Measurements from ENCODE around the gene MYL10. TPM values are rescaled to one million over a fixed set of nuclear protein-coding genes. Genes with fewer than 3 reads are reported as not detected.

The MYL10 gene
- total RNA-seq, 1 experiment from 2014 or later = not detected

DNA sequence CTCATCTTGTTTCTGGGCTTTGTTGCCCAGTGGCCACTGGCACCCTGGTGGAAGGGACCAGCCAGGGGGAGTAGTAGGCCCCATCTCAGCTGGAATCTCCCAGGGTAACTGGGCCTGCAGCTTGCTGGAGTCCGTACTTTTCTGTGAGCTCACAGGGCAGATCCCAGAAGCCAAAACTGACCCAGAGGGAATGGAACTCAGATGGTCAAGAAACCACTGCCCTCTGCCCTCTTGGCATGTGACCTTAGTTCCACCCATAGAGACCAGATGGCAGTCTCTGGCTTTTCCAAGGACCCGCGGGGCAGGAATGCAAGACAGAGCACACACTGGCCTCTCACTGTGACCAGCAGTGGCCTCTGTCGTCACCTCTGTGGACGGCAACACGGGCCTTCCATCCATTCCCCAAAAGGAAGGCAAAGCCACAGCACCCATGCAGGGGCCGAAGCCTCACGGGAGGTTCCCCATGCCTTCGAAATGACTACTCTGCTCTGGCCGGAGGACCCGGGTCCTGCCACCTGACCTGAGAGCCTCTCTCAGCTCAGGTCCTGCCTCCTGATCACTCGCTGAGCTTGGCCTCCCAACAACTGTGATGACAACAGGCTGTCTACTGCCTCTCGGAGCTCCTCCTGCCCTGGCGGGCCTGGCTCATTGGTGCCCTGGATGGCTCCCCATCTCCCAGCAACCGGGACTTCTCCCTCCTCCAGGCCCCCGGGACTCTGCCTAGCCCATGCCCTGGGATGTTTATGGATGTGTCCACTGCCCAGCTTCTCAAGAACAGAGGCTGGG, 29.9 kb downstream of the MYL10 start:
- Mint-ChIP-seq H3K27ac (ENCODE audit: unreplicated experiment) (peak overlapping the region; percentile 53), H3K36me3 (ENCODE audit: insufficient read depth, unreplicated experiment) (peaks cover 7% of the 10 kb centered on the region), H3K4me3 (ENCODE audit: unreplicated experiment) (no peak overlapping the region), H3K9me3 (ENCODE audit: unreplicated experiment) (no peaks in the 10 kb centered on the region), H3K27me3 (ENCODE audit: insufficient read depth, unreplicated experiment) (no peaks in the 10 kb centered on the region), H3K4me1 (ENCODE audit: low read depth, unreplicated experiment) (peaks cover 13% of the 10 kb centered on the region)
- ChIA-PET POLR2A (no interaction called here), CTCF (interaction anchor here (0.6 to 1.0 kb wide), 2 partner anchors 104 to 861 kb away, joined by 3 to 4 read pairs; no protein-coding TSS in a partner anchor)
- Histone ChIP-seq H3K9me3 (peaks cover 6% of the 10 kb centered on the region; the same call in 1 of the 2 replicates), H3K4me1 (peaks cover 43% of the 10 kb centered on the region), H3K27me3 (replicated peaks; ENCODE audit: control insufficient read depth, insufficient read depth, low read length) (no peaks in the 10 kb centered on the region), H3K36me3 (ENCODE audit: control insufficient read depth, insufficient read depth, low read length) (no peaks in the 10 kb centered on the region), H3K4me3 (ENCODE audit: low read depth, low read length) (no peak overlapping the region)
- BruUV-seq (replicated peaks) = no TSS peak
- TF ChIP-seq, protein P1, sequence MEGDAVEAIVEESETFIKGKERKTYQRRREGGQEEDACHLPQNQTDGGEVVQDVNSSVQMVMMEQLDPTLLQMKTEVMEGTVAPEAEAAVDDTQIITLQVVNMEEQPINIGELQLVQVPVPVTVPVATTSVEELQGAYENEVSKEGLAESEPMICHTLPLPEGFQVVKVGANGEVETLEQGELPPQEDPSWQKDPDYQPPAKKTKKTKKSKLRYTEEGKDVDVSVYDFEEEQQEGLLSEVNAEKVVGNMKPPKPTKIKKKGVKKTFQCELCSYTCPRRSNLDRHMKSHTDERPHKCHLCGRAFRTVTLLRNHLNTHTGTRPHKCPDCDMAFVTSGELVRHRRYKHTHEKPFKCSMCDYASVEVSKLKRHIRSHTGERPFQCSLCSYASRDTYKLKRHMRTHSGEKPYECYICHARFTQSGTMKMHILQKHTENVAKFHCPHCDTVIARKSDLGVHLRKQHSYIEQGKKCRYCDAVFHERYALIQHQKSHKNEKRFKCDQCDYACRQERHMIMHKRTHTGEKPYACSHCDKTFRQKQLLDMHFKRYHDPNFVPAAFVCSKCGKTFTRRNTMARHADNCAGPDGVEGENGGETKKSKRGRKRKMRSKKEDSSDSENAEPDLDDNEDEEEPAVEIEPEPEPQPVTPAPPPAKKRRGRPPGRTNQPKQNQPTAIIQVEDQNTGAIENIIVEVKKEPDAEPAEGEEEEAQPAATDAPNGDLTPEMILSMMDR (IDR thresholded peaks at IDR 0.05; ENCODE audit: insufficient read depth in 1 of 2, low read depth in 1 of 2, low read length in 1 of 2, severe bottlenecking in 1 of 2, unreplicated experiment in 1 of 2) = no peak
- DNase-seq = peak; percentile 52 to 59
- intact Hi-C loops (cut with micrococcal nuclease; ENCODE audit: unreplicated experiment) = loop anchor here (2.0 kb wide), 1 partner anchor 14 kb away; no protein-coding TSS in a partner anchor

DNA sequence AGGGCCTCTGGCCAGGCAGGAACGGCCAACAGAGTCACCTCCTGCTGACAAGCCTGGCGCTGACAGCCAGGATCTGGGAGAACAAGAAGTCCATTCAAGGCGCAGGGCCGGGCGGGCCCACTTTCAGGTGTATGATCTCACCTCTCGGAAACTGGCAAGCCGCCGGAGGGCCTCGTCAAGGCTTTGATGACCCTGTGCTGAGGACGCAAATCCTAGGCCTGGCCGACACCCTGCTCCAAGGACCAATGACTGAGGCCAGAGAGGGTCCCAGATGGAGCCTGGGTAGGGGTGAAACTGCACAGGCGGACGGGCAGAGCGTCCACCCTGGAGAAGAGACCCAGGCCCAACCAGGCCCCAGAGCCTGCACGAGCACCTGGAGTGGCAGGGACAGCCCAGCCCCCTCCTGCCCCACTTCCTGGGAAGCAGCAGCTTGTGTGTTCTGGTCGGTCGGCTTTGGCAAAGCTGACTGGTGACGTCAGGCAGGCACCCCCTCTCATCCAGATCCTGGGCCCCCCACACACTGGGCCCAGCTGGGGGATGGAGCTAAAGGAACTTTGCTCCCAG, 30.6 kb downstream of the MYL10 start:
- intact Hi-C loops (cut with micrococcal nuclease; ENCODE audit: unreplicated experiment) = loop anchor here (2.0 kb wide), 1 partner anchor 14 kb away; no protein-coding TSS in a partner anchor
- DNase-seq = peak in 1 of 2 experiments; percentile 49
- peaks cover 6% of the 10 kb centered on the region; the same call in 1 of the 2 replicates for H3K9me3 ChIP-seq
- ChIA-PET CTCF (no interaction called here), POLR2A (interaction anchor here (0.6 kb wide), 1 partner anchor 36 kb away, joined by 5 read pairs; no protein-coding TSS in a partner anchor)
- H3K4me3 ChIP-seq (ENCODE audit: low read depth, low read length) = no peak overlapping the region
- Mint-ChIP-seq H3K27ac (ENCODE audit: unreplicated experiment) (peak overlapping the region; percentile 53), H3K9me3 (ENCODE audit: unreplicated experiment) (no peaks in the 10 kb centered on the region), H3K27me3 (ENCODE audit: insufficient read depth, unreplicated experiment) (no peaks in the 10 kb centered on the region), H3K4me3 (ENCODE audit: unreplicated experiment) (no peak overlapping the region), H3K4me1 (ENCODE audit: low read depth, unreplicated experiment) (peaks cover 13% of the 10 kb centered on the region), H3K36me3 (ENCODE audit: insufficient read depth, unreplicated experiment) (peaks cover 7% of the 10 kb centered on the region)
- H3K4me1 ChIP-seq = peaks cover 43% of the 10 kb centered on the region
- no TSS peak for BruUV-seq (replicated peaks)
- H3K27me3 ChIP-seq (replicated peaks; ENCODE audit: control insufficient read depth, insufficient read depth, low read length) = no peaks in the 10 kb centered on the region
- no peaks in the 10 kb centered on the region for H3K36me3 ChIP-seq (ENCODE audit: control insufficient read depth, insufficient read depth, low read length)
- TF ChIP-seq, protein P1 (IDR thresholded peaks at IDR 0.05; ENCODE audit: insufficient read depth in 1 of 2, low read depth in 1 of 2, low read length in 1 of 2, severe bottlenecking in 1 of 2, unreplicated experiment in 1 of 2) = no peak

DNA sequence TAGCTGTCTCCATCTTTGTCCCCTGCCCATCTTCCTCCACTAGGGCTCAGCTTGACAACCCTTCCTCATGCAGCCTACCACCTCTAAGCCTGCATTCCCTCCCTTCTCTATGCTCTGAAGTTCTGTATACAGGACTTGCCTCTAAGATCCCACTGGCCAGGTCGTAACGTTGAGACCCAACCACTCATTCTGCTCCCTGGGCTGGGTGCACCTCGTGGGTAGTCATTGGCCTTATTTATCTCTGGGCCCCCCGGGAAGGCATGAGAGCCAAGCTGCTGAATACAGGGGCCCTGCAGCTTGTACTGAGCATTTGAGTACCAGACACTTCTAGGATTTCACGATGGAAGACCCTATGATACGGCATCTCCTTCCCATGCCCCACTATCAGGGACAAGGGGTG, 31.2 kb downstream of the MYL10 start:
- POLR2A ChIA-PET = interaction anchor here (0.5 to 0.6 kb wide), 2 partner anchors 12 to 35 kb away, joined by 5 read pairs; no protein-coding TSS in a partner anchor
- Histone ChIP-seq H3K27me3 (replicated peaks; ENCODE audit: control insufficient read depth, insufficient read depth, low read length) (no peaks in the 10 kb centered on the region), H3K36me3 (ENCODE audit: control insufficient read depth, insufficient read depth, low read length) (no peaks in the 10 kb centered on the region), H3K4me1 (peaks cover 40% of the 10 kb centered on the region), H3K9me3 (peaks cover 6% of the 10 kb centered on the region; the same call in 1 of the 2 replicates), H3K4me3 (ENCODE audit: low read depth, low read length) (no peak overlapping the region)
- TF ChIP-seq, protein P1 (IDR thresholded peaks at IDR 0.05; ENCODE audit: insufficient read depth in 1 of 2, low read depth in 1 of 2, low read length in 1 of 2, severe bottlenecking in 1 of 2, unreplicated experiment in 1 of 2) = no peak
- H3K27me3 Mint-ChIP-seq (ENCODE audit: insufficient read depth, unreplicated experiment) = no peaks in the 10 kb centered on the region
- BruUV-seq (replicated peaks) = no TSS peak
- peak in 1 of 2 experiments; percentile 54 for DNase-seq
- peak overlapping the region; percentile 53 for H3K27ac Mint-ChIP-seq (ENCODE audit: unreplicated experiment)
- no peak overlapping the region for H3K4me3 Mint-ChIP-seq (ENCODE audit: unreplicated experiment)
- H3K9me3 Mint-ChIP-seq (ENCODE audit: unreplicated experiment) = no peaks in the 10 kb centered on the region
- H3K4me1 Mint-ChIP-seq (ENCODE audit: low read depth, unreplicated experiment) = peaks cover 13% of the 10 kb centered on the region
- intact Hi-C loops (cut with micrococcal nuclease; ENCODE audit: unreplicated experiment) = loop anchor here (2.0 kb wide), 1 partner anchor 13 kb away; no protein-coding TSS in a partner anchor
- CTCF ChIA-PET = interaction anchor here (0.6 to 1.7 kb wide), 2 partner anchors 12 to 320 kb away, joined by 4 to 5 read pairs; no protein-coding TSS in a partner anchor
- H3K36me3 Mint-ChIP-seq (ENCODE audit: insufficient read depth, unreplicated experiment) = peaks cover 7% of the 10 kb centered on the region

Measured in Caco-2 (cell line).